ENCODE results near the gene ACADVL.

DNA sequence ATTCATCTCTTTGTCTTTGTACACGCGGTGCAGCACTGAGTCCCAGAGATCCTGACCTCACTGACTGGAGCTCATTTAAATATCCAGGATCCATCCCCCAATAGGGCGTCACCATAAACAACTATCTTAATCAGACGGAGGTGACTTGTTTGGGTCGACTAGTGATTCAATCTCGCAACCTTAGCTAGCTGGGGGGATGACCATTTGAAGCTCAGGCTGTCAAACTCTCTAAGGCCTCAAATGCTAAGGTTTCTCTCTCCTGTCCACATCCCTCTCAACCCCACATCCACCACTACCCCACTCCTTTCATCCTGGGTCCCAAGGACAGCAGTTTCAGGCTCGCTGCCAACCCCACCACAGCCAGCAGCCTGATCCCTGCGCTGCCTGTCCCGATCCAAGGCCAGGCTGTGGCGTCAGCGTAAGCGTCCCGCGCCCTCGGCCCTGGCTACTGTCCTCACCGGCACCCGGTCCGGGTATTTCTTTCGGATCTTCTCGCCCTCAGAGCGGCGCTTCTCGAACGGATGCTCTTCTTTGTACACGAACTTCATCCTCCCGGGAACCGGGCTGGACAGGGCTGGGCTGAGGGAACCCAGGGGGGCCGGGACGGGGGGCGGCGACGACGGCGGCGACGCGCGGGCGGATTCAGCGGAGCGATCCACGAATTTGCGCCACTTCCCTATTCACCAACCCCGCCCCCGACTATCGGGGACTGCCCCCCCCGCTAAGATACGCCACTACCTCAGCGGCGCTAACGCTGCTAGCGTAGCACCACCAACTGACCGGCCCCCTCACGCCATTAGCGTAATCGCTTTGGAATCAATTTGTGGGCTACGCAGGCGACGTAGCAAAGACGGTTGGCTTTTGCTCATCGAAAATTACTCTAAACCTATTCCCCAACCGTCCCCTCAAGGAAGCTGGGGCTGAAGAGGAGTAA is 22.3 kb downstream of the ACADVL start, which contains the start of gene GABARAP:
- TF ChIP-seq, protein P1, sequence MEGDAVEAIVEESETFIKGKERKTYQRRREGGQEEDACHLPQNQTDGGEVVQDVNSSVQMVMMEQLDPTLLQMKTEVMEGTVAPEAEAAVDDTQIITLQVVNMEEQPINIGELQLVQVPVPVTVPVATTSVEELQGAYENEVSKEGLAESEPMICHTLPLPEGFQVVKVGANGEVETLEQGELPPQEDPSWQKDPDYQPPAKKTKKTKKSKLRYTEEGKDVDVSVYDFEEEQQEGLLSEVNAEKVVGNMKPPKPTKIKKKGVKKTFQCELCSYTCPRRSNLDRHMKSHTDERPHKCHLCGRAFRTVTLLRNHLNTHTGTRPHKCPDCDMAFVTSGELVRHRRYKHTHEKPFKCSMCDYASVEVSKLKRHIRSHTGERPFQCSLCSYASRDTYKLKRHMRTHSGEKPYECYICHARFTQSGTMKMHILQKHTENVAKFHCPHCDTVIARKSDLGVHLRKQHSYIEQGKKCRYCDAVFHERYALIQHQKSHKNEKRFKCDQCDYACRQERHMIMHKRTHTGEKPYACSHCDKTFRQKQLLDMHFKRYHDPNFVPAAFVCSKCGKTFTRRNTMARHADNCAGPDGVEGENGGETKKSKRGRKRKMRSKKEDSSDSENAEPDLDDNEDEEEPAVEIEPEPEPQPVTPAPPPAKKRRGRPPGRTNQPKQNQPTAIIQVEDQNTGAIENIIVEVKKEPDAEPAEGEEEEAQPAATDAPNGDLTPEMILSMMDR (IDR thresholded peaks at IDR 0.05), result no peak
- TF ChIP-seq POLR2A (IDR thresholded peaks at IDR 0.05), result peak; percentile 54

Measured in right lobe of liver (tissue), 4 donors.